ENCODE data around the gene HDAC6.

HDAC6 gene

GRCh38 chrX:48800574-48801279 lies 1.1 kb upstream of the HDAC6 start:
- Histone ChIP-seq H3K4me1 (ENCODE audit: insufficient read depth, insufficient read length) (peaks cover 8% of the 10 kb centered on the region), H3K4me3 (ENCODE audit: insufficient read length, low read depth) (peak overlapping the region; percentile 88), H3K9ac (ENCODE audit: insufficient read length, low read depth) (peak overlapping the region; percentile 95), H3K27me3 (ENCODE audit: insufficient read depth, insufficient read length) (no peaks in the 10 kb centered on the region), H3K36me3 (ENCODE audit: insufficient read depth, insufficient read length, low read length) (peaks cover 26% of the 10 kb centered on the region), H3K9me3 (ENCODE audit: insufficient read depth, low read length) (no peaks in the 10 kb centered on the region)
- TF ChIP-seq SUZ12 (IDR thresholded peaks at IDR 0.05; ENCODE audit: extremely low read depth, insufficient read depth, insufficient read length) (no peak), ZNF274 (IDR thresholded peaks at IDR 0.05; ENCODE audit: low read depth, low read length) (no peak), YY1 (IDR thresholded peaks at IDR 0.05; ENCODE audit: insufficient read depth, insufficient read length) (no peak)
- DNase-seq (ENCODE audit: low read depth, low spot score): no peak

DNA sequence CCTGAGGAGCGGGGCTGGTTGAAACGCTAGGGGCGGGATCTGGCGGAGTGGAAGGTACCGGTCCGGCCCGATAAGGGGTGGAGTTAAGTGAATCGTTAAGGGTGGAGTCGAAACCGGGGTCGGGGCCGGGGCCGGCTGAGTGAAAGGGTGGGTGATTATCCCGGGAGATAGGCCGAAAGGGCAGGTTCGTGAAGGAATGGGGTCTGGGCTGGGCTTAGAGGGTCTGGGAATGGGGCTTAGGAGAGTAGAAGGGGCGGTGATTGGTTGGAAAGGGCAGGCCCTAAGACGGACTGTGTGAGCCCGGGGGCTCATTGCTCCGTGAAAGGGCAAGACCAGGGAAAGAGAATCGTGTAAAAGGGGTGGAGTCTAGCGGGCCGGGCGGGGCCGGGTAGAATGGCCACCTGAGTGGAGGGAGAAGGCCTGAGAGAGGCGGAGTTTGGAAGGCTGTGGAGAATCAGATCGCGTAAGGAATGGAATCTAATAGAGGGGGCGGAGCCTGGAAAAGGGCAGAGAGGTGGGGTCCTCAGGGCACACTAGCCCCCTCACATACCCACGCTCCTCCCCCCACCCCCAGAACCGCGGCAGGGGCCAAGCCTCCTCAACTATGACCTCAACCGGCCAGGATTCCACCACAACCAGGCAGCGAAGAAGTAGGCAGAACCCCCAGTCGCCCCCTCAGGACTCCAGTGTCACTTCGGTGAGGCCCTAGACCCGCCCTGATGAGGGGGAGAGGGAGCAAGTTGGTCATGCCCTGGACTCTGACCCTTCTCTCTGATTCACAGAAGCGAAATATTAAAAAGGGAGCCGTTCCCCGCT lies 430 bp downstream of the HDAC6 start:
- TF ChIP-seq ZNF274 (IDR thresholded peaks at IDR 0.05; ENCODE audit: low read depth, low read length): no peak
- no peak for TF ChIP-seq SUZ12 (IDR thresholded peaks at IDR 0.05; ENCODE audit: extremely low read depth, insufficient read depth, insufficient read length)
- no peak for TF ChIP-seq YY1 (IDR thresholded peaks at IDR 0.05; ENCODE audit: insufficient read depth, insufficient read length)
- no peaks in the 10 kb centered on the region for H3K27me3 ChIP-seq (ENCODE audit: insufficient read depth, insufficient read length)
- H3K9me3 ChIP-seq (ENCODE audit: insufficient read depth, low read length): no peaks in the 10 kb centered on the region
- peaks cover 7% of the 10 kb centered on the region for H3K4me1 ChIP-seq (ENCODE audit: insufficient read depth, insufficient read length)
- peaks cover 40% of the 10 kb centered on the region for H3K36me3 ChIP-seq (ENCODE audit: insufficient read depth, insufficient read length, low read length)
- DNase-seq (ENCODE audit: low read depth, low spot score): peak; percentile 71
- H3K9ac ChIP-seq (ENCODE audit: insufficient read length, low read depth): peak overlapping the region; percentile 86
- peak overlapping the region; percentile 73 for H3K4me3 ChIP-seq (ENCODE audit: insufficient read length, low read depth)

- H3K9ac ChIP-seq (ENCODE audit: insufficient read length, low read depth): peak overlapping the region; percentile 79
- peaks cover 7% of the 10 kb centered on the region for H3K4me1 ChIP-seq (ENCODE audit: insufficient read depth, insufficient read length)
- H3K4me3 ChIP-seq (ENCODE audit: insufficient read length, low read depth): peak overlapping the region; percentile 73
- no peak for TF ChIP-seq YY1 (IDR thresholded peaks at IDR 0.05; ENCODE audit: insufficient read depth, insufficient read length)
- TF ChIP-seq ZNF274 (IDR thresholded peaks at IDR 0.05; ENCODE audit: low read depth, low read length): no peak
- TF ChIP-seq SUZ12 (IDR thresholded peaks at IDR 0.05; ENCODE audit: extremely low read depth, insufficient read depth, insufficient read length): no peak
- H3K27me3 ChIP-seq (ENCODE audit: insufficient read depth, insufficient read length): no peaks in the 10 kb centered on the region
- no peaks in the 10 kb centered on the region for H3K9me3 ChIP-seq (ENCODE audit: insufficient read depth, low read length)
- H3K36me3 ChIP-seq (ENCODE audit: insufficient read depth, insufficient read length, low read length): peaks cover 43% of the 10 kb centered on the region
- no peak for DNase-seq (ENCODE audit: low read depth, low spot score)
These were observed 986 bp downstream of the HDAC6 start for GRCh38 chrX:48802905-48803200.

DNA sequence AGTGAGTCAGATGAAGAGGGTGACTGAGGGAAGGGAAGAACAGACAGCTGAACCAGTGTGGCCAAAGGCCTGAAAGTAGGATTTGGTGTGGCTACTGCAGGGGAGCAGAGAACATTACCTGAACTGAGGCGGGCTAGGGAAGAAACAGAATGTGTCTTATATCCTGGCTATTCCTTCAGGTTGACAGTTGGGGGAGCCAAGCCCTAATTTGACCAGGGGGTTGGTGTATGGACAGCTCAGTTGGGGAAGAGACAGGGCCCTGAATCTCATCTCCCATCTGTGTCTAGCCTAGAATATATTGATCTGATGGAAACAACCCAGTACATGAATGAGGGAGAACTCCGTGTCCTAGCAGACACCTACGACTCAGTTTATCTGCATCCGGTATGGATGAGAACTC lies 4.2 kb downstream of the HDAC6 start:
- Histone ChIP-seq H3K9ac (ENCODE audit: insufficient read length, low read depth) (no peak overlapping the region), H3K4me3 (ENCODE audit: insufficient read length, low read depth) (no peak overlapping the region), H3K27me3 (ENCODE audit: insufficient read depth, insufficient read length) (no peaks in the 10 kb centered on the region), H3K9me3 (ENCODE audit: insufficient read depth, low read length) (no peaks in the 10 kb centered on the region), H3K4me1 (ENCODE audit: insufficient read depth, insufficient read length) (no peaks in the 10 kb centered on the region), H3K36me3 (ENCODE audit: insufficient read depth, insufficient read length, low read length) (peaks cover 49% of the 10 kb centered on the region)
- DNase-seq (ENCODE audit: low read depth, low spot score): no peak
- no peak for TF ChIP-seq YY1 (IDR thresholded peaks at IDR 0.05; ENCODE audit: insufficient read depth, insufficient read length)
- no peak for TF ChIP-seq ZNF274 (IDR thresholded peaks at IDR 0.05; ENCODE audit: low read depth, low read length)
- TF ChIP-seq SUZ12 (IDR thresholded peaks at IDR 0.05; ENCODE audit: extremely low read depth, insufficient read depth, insufficient read length): no peak

- H3K9ac ChIP-seq (ENCODE audit: insufficient read length, low read depth): no peak overlapping the region
- no peak for DNase-seq (ENCODE audit: low read depth, low spot score)
- H3K27me3 ChIP-seq (ENCODE audit: insufficient read depth, insufficient read length): no peaks in the 10 kb centered on the region
- peaks cover 43% of the 10 kb centered on the region for H3K36me3 ChIP-seq (ENCODE audit: insufficient read depth, insufficient read length, low read length)
- no peak for TF ChIP-seq ZNF274 (IDR thresholded peaks at IDR 0.05; ENCODE audit: low read depth, low read length)
- TF ChIP-seq SUZ12 (IDR thresholded peaks at IDR 0.05; ENCODE audit: extremely low read depth, insufficient read depth, insufficient read length): no peak
- TF ChIP-seq YY1 (IDR thresholded peaks at IDR 0.05; ENCODE audit: insufficient read depth, insufficient read length): no peak
- H3K4me3 ChIP-seq (ENCODE audit: insufficient read length, low read depth): no peak overlapping the region
- no peaks in the 10 kb centered on the region for H3K9me3 ChIP-seq (ENCODE audit: insufficient read depth, low read length)
- peaks cover 3% of the 10 kb centered on the region for H3K4me1 ChIP-seq (ENCODE audit: insufficient read depth, insufficient read length)
These were observed 11.8 kb downstream of the HDAC6 start for GRCh38 chrX:48813644-48814043.

GRCh38 chrX:48814722-48815121 lies 12.9 kb downstream of the HDAC6 start:
- peaks cover 3% of the 10 kb centered on the region for H3K4me1 ChIP-seq (ENCODE audit: insufficient read depth, insufficient read length)
- no peak for TF ChIP-seq YY1 (IDR thresholded peaks at IDR 0.05; ENCODE audit: insufficient read depth, insufficient read length)
- no peak for TF ChIP-seq ZNF274 (IDR thresholded peaks at IDR 0.05; ENCODE audit: low read depth, low read length)
- TF ChIP-seq SUZ12 (IDR thresholded peaks at IDR 0.05; ENCODE audit: extremely low read depth, insufficient read depth, insufficient read length): no peak
- H3K36me3 ChIP-seq (ENCODE audit: insufficient read depth, insufficient read length, low read length): peaks cover 47% of the 10 kb centered on the region
- no peak overlapping the region for H3K4me3 ChIP-seq (ENCODE audit: insufficient read length, low read depth)
- DNase-seq (ENCODE audit: low read depth, low spot score): no peak
- no peak overlapping the region for H3K9ac ChIP-seq (ENCODE audit: insufficient read length, low read depth)
- H3K9me3 ChIP-seq (ENCODE audit: insufficient read depth, low read length): no peaks in the 10 kb centered on the region
- no peaks in the 10 kb centered on the region for H3K27me3 ChIP-seq (ENCODE audit: insufficient read depth, insufficient read length)

GRCh38 chrX:48815266-48815665 lies 13.4 kb downstream of the HDAC6 start:
- no peaks in the 10 kb centered on the region for H3K27me3 ChIP-seq (ENCODE audit: insufficient read depth, insufficient read length)
- H3K4me3 ChIP-seq (ENCODE audit: insufficient read length, low read depth): no peak overlapping the region
- H3K9ac ChIP-seq (ENCODE audit: insufficient read length, low read depth): no peak overlapping the region
- no peak for DNase-seq (ENCODE audit: low read depth, low spot score)
- TF ChIP-seq ZNF274 (IDR thresholded peaks at IDR 0.05; ENCODE audit: low read depth, low read length): no peak
- no peak for TF ChIP-seq SUZ12 (IDR thresholded peaks at IDR 0.05; ENCODE audit: extremely low read depth, insufficient read depth, insufficient read length)
- TF ChIP-seq YY1 (IDR thresholded peaks at IDR 0.05; ENCODE audit: insufficient read depth, insufficient read length): no peak
- H3K9me3 ChIP-seq (ENCODE audit: insufficient read depth, low read length): no peaks in the 10 kb centered on the region
- H3K4me1 ChIP-seq (ENCODE audit: insufficient read depth, insufficient read length): peaks cover 3% of the 10 kb centered on the region
- H3K36me3 ChIP-seq (ENCODE audit: insufficient read depth, insufficient read length, low read length): peaks cover 52% of the 10 kb centered on the region

Measured in NT2/D1 (cell line).